Hematopoietic multipotent progenitor cell treated with erythropoietin and hydrocortisone succinate and interleukin-3 and kit ligand, for 17 days (in vitro differentiated cells): ENCODE measurements around the gene WFDC10A.
"Not testable (repeated sequence)": the region's sequence is repeated elsewhere in the genome, so short reads cannot be mapped to it uniquely, and the experiment has no call there.

Experiments
- DNase-seq: peaks from one replicate; pipeline ENCODE4 v3.0.0-alpha.2; 2015; ENCODE audit warnings: low spot score

Gene WFDC10A

DNA sequence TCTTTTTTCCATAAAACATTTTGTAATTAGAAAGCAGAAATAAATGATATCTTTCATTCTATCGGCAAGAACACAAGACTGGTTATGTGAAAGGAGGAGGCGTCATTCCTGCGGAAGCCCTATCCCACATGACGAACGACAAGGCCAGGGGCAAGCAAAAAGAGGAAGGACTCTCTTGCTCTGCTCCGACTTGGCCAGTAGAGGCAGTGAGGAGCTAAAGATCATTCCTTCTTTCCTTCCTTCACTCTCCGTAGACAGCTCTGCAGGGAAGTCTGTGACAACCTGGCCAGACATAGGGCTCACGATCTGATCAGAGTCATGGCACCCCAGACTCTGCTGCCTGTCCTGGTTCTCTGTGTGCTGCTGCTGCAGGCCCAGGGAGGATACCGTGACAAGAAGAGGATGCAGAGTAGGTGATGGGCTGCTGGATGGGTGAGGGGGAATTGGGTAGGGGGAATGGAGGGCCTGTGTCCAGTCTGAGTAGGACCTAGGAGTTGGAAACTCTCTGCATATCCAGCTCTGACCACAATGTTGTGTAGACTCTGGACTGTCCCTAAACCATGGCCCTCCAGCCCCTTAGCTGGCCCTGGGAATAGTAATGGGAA, at the start of gene WFDC10A:
WFDC10A (plus strand) TSS at position 244 of the 605 bp plus-strand sequence; CDS start at position 319, 75 bp downstream.
- no peak for DNase-seq

DNA sequence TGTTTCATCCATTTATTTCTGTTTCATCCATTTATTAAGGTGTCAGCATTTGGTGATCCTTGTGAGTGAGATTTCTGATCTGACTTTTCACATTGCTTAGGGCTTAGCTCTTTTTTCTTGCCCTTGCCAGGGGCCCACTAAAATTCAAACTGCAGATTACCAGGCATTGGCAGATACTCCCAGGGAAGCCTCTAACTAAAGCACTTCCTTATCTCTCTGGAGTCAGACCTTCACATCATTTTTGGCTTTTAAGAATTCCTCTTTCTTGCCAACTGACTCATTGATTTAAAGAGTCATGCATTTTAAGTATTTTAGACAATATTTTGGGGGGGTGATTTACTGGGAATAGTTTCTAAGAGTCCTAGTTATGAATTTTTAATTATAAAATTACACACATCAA, 47.8 kb upstream of the WFDC10A start:
- DNase-seq, result no peak

DNA sequence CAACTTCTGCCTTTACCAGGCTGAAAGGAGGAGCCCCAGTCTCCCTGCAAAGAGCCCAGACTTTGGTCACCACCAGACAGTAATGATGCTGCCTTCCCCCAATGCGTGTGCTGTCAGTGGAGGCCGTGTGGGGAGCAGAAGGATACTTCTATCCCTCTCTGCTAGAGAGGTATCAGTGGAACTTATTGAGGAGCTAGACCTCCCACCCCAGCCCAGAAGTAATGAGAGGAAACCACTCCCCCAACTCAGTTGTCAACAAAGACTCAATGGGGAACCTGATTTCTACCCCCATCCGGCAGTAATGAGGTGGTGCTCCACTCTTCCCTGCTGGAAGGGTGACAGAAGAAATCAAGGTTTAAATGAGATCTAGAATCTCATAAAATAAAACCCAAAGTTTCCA, 46.0 kb upstream of the WFDC10A start:
- no peak for DNase-seq

DNA sequence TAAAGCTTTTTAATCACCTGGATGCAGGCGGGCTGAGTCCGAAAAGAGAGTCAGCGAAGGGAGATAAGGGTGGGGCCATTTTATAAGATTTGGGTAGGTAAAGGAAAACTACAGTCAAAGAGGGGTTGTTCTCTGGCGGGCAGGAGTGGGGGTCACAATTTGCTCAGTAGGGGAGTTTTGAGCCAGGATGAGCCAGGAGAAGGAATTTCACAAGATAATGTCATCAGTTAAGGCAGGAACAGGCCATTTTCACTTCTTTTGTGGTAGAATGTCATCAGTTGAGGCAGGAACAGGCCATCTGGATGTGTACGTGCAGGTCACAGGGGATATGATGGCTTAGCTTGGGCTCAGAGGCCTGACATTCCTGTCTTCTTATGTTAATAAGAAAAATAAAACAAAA, 45.2 kb upstream of the WFDC10A start:
- DNase-seq, result not testable (repeated sequence)

DNA sequence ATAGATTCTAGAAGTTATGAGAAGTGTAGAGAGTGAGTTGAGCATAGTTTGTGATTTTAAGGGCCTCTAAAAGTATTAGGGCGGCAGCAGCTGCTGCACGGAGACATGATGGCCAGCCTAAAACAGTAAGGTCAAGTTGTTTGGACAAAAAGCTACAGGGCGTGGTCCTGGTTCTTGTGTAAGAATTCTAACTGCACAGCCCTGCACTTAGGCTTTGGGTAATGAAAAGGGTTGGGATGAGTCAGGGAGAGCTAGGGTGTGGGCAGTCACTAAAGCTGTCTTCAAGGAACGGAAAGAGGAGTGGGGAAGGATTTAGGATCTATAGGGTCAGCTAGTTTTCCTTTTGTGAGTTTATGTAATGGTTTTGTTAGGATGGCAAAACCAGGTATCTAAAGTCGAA, 43.6 kb upstream of the WFDC10A start:
- not testable (repeated sequence) for DNase-seq

DNA sequence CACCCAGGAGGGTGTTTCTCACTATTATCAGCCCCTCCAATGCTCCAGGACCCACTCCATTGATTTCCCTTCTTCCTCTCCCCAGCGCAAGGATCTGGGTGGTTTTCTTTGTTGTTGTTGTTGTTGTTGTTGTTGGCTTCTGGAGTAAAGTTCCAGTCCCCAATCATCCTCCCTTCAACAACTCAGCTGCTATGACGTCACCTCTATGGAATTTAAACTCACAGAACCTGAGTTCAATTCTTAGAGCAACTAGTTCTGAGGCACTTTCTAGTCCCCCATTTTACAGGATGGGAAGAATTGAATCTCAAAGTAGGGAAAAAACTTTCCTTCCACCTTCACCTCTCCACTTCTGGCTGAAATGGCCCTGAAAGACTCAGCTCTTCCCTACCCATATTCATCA, 40.7 kb upstream of the WFDC10A start:
- no peak for DNase-seq

DNA sequence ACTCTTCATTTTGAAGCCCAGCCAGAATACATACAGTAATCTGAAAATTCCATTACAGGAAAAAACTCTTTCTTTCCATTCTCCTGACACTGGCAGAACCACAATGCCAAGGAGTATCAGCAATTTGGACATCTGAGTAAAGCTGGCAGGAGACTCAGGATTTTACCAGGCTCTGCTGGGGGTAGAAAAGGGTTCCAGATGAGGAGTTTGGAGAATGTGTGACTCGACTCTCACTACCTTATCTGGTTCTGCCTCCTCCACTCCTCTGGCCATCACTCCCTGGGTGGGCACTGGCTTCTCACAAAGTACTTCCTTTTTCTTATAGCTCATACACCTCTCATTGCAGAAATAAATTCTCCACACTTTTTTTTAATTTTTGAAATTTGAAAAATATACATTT, 39.8 kb upstream of the WFDC10A start:
- DNase-seq, result no peak

DNA sequence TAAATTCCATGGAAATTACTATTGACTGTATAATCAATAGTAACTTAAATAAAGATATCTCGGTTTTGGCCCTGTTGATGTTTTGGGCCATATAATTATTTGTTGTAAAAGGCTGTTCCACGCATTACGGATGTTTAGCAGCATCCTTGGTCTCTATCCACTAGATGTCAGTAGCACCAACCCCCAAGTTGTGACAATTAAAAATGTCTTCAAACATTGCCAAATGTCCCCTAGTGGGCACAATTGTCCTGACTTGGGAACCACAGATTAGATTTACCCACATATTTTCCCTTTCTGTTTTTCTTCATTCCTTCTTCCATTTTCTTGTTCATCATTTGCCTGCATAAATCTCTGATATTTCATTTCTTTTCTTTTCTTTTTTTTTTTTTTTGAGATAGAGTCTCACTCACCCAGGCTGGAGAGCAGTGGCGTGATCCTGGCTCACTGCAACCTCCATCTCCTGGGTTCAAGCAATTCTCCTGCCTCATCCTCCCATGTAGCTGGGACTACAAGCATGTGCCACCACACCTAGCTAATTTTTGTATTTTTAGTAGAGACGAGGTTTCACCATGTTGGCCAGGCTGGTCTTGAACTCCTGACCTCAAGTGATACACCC, 36.9 kb upstream of the WFDC10A start:
- no peak for DNase-seq

DNA sequence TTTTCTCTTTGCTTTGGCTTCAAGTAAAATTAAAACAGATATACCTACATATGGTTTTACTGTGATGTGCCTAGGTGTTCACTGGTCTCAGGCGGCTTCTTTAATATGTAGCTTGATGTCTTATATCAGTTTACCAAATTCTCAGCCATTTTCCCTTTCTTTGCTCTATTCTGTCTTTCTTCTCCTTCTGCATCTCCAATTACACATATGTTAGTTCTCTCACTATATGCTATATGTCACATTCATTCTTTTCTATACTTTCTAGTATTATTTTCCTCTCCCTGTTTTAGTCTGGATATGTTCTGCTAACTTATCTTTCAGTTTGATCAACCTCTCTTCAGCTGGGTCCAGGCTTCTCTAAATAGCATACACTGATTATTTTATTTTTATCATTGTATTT, 36.0 kb upstream of the WFDC10A start:
- no peak for DNase-seq

DNA sequence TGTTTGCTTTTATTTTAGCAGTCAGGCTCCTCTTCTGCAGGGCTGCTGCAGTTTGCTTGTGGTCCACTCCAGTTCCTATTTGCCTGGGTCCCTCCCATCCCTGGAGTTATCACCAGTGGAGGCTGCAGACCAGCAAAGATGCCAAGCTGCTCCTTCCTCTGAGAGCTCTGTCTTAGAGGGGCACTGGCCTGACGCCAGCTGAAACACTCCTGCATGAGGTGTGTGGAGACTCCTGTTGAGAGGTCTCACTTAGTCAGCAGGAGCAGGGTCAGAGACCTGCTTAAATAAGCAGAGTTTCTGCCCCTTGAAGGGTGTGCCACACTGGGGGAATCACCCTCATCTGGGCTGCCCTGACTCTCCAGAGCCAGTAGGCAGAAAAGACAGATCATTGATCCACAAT, 34.3 kb upstream of the WFDC10A start:
- no peak for DNase-seq

DNA sequence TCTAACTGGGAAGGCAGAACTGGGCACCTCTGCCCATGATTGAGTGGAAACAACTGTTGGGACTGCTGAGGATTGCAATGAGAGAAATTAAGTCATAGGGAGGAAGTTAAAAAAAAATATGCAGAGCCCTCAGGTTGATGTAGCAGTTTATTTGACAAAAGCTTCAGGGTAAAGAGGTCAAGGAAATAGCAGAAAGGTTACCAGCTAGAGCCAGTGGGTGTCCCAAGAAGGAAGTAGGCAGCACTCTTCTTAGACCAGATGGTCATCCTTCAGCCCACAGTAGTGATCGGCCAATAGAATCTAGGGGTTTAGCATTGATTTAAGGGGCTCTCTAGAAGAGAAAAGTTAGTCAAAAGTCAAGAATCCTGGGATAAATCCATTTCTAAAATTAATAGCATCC, 21.7 kb upstream of the WFDC10A start:
- DNase-seq, result no peak

DNA sequence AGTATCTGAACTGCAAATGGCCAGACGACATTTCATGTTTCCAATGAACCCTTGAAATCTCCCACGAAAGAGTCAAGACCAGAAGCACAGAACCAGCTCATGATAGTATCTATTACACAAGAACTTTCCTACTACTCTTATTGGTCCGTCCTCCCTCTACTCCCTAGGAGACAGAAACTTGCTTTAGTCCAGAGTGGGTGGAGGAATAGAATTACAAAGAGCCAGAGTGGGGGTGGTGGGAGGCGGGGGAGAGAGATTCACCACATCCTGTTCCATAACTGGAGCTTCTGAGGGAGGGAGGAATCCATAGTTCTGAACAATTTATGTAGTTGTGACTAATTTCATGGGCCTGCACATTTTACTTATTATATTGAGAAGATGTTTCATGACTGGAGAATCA, 18.5 kb upstream of the WFDC10A start:
- DNase-seq, result no peak

DNA sequence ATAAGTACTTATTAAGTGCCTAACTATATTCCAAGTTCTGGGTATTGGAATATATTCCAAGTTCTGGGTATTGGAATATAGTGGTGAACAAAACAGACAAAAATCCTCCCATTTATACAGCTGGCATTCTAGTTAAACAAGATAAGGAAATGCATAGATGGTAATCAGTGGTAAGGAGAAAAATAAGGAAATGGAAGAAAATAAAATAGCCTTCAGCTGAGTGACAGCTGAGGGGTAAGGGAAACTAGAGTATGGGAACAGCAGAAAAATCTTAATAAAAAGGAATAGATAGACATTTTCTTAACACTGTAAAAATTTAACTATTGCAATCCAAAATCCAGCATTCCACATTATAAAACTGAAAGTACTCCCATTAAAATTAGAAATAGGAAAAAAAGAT, 17.2 kb upstream of the WFDC10A start:
- DNase-seq, result no peak

DNA sequence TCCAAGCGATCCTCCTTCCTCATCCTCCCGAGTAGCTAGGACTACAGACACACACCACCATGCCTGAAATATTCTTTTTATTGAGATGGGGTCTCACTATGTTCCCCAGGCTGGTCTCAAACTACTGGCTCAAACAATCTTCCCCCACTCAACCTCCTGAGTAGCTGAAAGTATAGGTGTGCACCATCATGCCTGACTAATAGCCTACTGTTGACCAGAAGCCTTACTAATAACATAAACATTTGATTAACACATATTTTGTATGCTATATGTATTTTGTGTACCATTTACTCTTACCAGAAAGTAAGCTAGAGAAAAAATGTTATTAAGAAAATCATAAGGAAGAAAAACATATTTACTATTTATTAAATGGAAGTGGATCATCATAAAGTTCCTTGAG, 11.9 kb upstream of the WFDC10A start:
- DNase-seq, result no peak

DNA sequence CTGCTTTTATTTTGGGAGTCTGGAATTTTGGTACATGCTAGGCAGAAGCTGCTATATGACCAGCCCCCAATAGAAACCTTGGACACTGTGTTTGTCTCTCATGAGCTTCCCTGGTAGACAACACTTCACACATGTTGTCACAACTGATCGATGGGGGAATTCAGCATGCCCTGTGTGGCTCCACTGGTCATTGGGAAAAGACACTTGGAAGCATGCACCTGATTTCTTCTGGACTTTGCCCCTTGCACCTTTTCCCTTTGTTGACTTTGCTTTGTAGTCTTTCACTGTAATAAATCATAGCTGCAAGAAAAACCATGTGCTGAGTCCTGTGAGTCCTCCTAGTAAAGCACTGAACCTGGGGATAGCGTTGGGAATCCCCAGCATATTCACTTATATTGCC, 7.9 kb upstream of the WFDC10A start:
- no peak for DNase-seq

DNA sequence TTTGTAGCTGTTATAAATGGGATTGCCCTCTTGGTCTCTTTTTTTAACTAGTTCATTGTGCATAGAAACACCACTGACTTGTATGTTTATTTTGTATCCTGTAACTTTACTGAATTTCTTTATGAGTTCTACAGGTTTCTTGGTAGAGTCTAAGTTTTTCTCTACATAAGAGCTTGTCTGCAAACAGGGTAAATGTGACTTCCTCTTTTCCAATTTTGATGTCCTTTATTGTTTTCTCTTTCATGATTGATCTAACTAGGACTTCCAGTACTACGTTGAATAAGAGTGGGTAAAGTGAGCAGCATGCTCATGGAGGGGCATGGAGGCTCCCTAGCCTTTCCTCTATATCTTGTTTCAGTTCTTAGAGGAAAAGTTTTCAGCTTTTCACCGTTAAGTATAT, 3.0 kb upstream of the WFDC10A start:
- no peak for DNase-seq

DNA sequence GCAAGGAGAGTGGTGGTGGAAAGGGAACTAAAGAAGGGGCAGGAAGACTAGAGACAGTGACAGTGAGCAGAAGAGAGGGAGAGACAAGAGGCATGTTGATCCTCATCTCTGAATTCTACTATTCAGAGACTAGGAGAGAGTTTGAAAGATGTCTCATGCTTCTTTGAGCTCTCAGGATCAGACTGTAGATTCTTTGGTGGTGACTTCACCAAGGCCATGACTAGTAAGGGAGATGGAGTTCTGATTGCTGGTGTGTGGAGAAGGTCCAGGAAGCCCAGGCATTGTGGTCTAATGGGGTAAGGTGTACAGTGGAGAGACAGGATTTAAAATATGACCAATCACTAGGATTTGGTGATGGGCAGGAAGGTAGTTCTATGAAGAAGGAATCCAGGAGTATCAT, 832 bp downstream of the WFDC10A start:
- no peak for DNase-seq

DNA sequence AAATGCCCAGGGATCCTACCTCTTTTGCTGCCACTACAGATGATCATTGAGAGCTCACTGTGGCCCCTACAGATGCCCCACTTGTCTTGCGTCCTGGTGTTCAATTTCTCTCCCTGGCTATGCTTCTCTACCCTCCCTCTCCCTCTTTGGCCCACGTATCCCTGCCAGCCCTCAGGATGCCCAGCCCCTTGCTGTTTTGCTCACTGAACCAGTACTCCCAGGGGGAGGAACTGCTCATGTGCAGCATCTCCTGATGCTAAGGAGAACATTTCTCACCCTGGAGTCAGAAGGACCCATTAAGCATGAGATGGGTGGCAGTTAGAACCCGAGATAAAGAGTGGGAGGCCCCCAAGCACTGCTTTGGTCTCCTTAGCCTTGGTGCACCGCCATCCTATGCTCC, 1.6 kb downstream of the WFDC10A start, which contains the start of gene WFDC9:
WFDC9 (minus strand) TSS at position 101 of the 400 bp plus-strand sequence. CDS start 21,103 bp downstream, outside the sequence.
- no peak for DNase-seq

DNA sequence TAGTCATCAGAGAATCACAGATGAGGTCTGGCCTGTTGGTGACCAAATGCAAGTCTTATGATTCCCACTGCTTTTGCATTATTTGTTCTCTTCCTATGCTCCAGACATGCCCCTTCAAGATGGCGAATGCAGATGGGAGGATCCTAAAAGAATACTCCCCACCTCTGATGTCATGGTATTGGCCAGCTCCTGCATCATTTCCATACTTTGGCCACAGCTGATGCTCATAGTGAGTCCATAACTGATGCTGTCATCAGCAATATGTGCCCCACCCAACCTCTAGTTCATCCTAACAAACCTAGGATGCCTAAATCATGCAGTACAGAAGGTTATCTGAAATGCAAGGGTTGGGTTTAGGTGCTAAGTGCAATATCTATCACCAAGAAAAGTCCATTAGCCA, 7.0 kb downstream of the WFDC10A start:
- DNase-seq, result no peak

DNA sequence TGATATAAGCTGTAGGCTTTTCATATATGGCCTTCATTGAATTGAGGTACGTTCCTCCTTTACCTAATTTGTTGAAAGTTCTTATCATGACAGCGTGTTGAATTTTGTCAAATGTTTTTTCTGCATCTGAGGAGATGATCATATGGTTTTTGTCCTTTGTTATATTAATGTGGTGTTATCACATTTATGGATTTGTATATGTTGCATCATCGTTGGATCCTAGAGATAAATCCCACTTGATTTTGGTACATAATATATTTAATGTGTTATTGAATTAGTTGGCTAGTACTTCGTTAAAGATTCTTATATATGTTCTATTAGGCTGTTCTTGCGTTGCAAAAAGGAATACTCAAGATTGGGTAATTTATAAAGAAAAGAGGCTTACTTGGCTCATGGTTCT, 10.1 kb downstream of the WFDC10A start:
- no peak for DNase-seq

DNA sequence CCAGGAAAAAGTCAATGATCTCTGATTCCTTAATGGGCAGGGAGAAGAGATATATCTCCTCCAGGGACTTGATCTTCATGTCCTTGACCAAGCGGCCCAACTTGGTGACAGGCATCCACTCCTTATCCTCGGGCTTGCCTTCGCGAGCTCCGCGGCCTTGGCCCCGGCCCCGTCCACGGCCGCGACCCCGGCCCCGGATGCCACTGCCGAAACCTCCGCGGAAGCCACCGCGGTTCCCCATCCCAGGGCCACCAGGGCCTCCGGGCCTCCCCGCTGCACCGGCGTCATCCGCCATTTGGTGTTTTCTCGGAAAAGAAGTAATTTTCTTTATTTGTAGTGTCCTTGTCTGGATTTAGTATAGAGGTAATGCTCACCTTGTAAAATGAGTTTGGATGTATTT, 11.5 kb downstream of the WFDC10A start:
- DNase-seq, result not testable (repeated sequence)

DNA sequence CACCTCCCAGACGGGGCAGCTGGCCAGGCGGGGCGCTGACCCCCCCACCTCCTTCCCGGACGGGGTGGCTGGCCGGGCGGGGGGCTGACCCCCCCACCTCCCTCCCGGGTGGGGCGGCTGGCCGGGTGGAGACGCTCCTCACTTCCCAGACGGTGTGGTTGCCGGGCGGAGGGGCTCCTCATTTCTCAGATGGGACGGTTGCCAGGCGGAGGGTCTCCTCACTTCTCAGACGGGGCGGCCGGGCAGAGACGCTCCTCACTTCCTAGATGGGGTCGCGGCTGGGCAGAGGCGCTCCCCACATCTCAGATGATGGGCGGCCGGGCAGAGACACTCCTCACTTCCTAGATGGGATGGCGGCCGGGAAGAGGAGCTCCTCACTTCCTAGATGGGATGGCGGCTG, 16.3 kb downstream of the WFDC10A start:
- not testable (repeated sequence) for DNase-seq

DNA sequence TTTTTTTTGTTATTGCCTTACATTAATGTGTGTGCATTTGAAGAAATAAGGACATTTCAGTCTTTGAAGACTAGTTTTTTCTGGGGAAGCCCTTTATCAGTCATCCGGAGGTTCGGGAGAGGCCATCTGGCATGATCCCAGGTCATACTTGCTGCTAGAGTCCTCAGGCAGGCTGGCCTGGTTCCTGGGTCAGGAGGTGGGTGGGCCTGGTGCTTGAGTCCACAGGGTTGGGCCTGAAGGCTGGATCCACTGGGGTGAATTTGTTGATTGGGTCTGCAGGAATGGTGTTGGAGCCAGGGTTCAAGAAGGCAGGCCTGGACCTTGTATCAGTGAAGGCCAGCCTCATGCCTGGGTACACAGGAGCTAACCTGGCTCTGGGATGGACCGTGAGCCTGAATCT, 17.3 kb downstream of the WFDC10A start:
- no peak for DNase-seq

DNA sequence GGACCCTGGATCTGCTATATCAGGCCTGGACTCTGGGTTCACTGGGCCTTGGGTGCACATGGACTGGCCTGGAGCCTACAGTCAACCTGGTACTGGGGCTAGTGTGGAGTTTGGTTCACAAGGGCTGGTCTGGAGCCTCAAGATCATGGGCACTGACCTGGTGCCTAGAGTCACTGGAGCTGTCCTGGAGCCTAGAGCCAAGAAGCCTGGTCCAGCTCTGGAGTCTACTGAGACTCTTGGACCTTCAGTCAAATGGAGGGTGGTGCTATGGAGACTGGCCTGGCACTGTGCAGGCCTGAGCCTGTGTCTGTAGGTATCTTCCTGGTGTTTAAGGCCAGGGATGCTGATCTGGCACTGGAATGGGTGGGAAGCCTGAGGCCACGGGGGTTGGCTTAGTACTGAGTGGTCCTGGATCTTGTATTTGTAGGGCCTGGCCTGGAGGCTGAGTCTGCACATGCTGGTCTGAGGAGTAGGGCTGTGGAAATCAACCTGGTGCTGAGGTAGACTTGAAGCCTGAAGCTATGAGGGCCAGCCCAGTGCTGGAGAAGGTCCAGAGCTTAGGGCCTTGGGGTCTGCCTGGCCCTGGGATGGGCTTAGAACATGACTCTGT, 18.0 kb downstream of the WFDC10A start:
- DNase-seq, result no peak
